IgD-negative memory B cell (primary cell): ENCODE measurements around the gene ZG16. TPM values are rescaled to one million over a fixed set of nuclear protein-coding genes. Genes with fewer than 3 reads are reported as not detected.
"Not testable (repeated sequence)": the region's sequence is repeated elsewhere in the genome, so short reads cannot be mapped to it uniquely, and the experiment has no call there.

Source experiments
- H3K27ac Mint-ChIP-seq, 3 donors: one replicate each; pipeline ENCODE4 v1.8.0; 2020 to 2022; ENCODE audit warnings: mild to moderate bottlenecking in 3 of 3, mixed read lengths in 3 of 3, moderate library complexity in 1 of 3
- H3K27me3 Mint-ChIP-seq: one replicate; pipeline ENCODE4 v1.8.0; 2021; ENCODE audit warnings: mixed read lengths
- H3K36me3 Mint-ChIP-seq: one replicate; pipeline ENCODE4 v1.8.0; 2020; ENCODE audit warnings: mild to moderate bottlenecking, mixed read lengths
- H3K4me1 Mint-ChIP-seq, 3 donors: one replicate each; pipeline ENCODE4 v1.8.0; 2020 to 2022; ENCODE audit warnings: mixed read lengths in 3 of 3, mild to moderate bottlenecking in 1 of 3
- H3K4me3 Mint-ChIP-seq, 4 donors: one replicate each; pipeline ENCODE4 v1.8.0; 2020 to 2022; ENCODE audit warnings: mild to moderate bottlenecking in 4 of 4, mixed read lengths in 4 of 4, moderate library complexity in 3 of 4
- H3K9me3 Mint-ChIP-seq, 3 donors: one replicate each; pipeline ENCODE4 v1.8.0; 2020 to 2021; ENCODE audit warnings: mixed read lengths in 3 of 3, mild to moderate bottlenecking in 1 of 3
- polyA plus RNA-seq: library from polyadenylated mRNA; unstranded; fragments of 300-500 nt; fragmentation: Illumina TruSeq; gene quantifications from one replicate; pipeline ENCODE4 v1.2.3, GENCODE V29; 2021

ZG16 gene
- polyA plus RNA-seq, 1 donor from 2014 or later: not detected

GRCh38 chr16:29743827-29744531, 34.1 kb upstream of the ZG16 start:
- Mint-ChIP-seq H3K27ac (peak overlapping the region; percentile 66 to 97 (median 90)), H3K36me3 (peaks cover 16% of the 10 kb centered on the region), H3K4me3 (peak overlapping the region; percentile 92 to 99 (median 98)), H3K27me3 (no peaks in the 10 kb centered on the region), H3K9me3 (peaks cover 0 to 4% (median 0%) of the 10 kb centered on the region in 3 donors), H3K4me1 (peaks cover 41 to 65% (median 44%) of the 10 kb centered on the region in 3 donors)

- H3K9me3 Mint-ChIP-seq: peaks cover 0 to 4% (median 0%) of the 10 kb centered on the region in 3 donors
- H3K36me3 Mint-ChIP-seq: peaks cover 18% of the 10 kb centered on the region
- H3K4me3 Mint-ChIP-seq: peak overlapping the region; percentile 92 to 99 (median 98)
- peak overlapping the region; percentile 96 to 100 (median 100) for H3K27ac Mint-ChIP-seq
- no peaks in the 10 kb centered on the region for H3K27me3 Mint-ChIP-seq
- peaks cover 39 to 61% (median 40%) of the 10 kb centered on the region in 3 donors for H3K4me1 Mint-ChIP-seq
Measured at GRCh38 chr16:29744541-29745101, 33.4 kb upstream of the ZG16 start.

GRCh38 chr16:29745121-29745852, 32.8 kb upstream of the ZG16 start:
- peaks cover 14% of the 10 kb centered on the region for H3K36me3 Mint-ChIP-seq
- H3K27ac Mint-ChIP-seq: peak overlapping the region; percentile 96 to 100 (median 100)
- peaks cover 0 to 4% (median 0%) of the 10 kb centered on the region in 3 donors for H3K9me3 Mint-ChIP-seq
- peak overlapping the region; percentile 92 to 99 (median 98) for H3K4me3 Mint-ChIP-seq
- H3K4me1 Mint-ChIP-seq: peaks cover 33 to 57% (median 34%) of the 10 kb centered on the region in 3 donors
- no peaks in the 10 kb centered on the region for H3K27me3 Mint-ChIP-seq

GRCh38 chr16:29745853-29746345, 32.2 kb upstream of the ZG16 start, which contains the start of gene C16orf54:
Gene C16orf54, minus strand, starts transcription at chr16:29745990. Its CDS starts 1,039 bp downstream, at chr16:29744951.
- Mint-ChIP-seq H3K9me3 (peaks cover 0 to 4% (median 0%) of the 10 kb centered on the region in 3 donors), H3K4me1 (peaks cover 28 to 51% (median 28%) of the 10 kb centered on the region in 3 donors), H3K27ac (peak within 1 kb of the TSS; percentile 96 to 100 (median 100)), H3K36me3 (peaks cover 10% of the 10 kb centered on the region), H3K4me3 (peak within 1 kb of the TSS; percentile 92 to 99 (median 98)), H3K27me3 (no peaks in the 10 kb centered on the region)

- peak overlapping the region; percentile 96 to 100 (median 100) for H3K27ac Mint-ChIP-seq
- H3K9me3 Mint-ChIP-seq, H3K27me3 Mint-ChIP-seq, H3K36me3 Mint-ChIP-seq: not testable (repeated sequence)
- H3K4me3 Mint-ChIP-seq: peak overlapping the region; percentile 92 to 99 (median 98)
- peaks cover 21 to 47% (median 22%) of the 10 kb centered on the region in 3 donors for H3K4me1 Mint-ChIP-seq
Measured at GRCh38 chr16:29746518-29746917, 31.5 kb upstream of the ZG16 start.

GRCh38 chr16:29747947-29748759, 29.9 kb upstream of the ZG16 start:
- H3K4me3 Mint-ChIP-seq: peak overlapping the region in 2 of 4 donors; percentile 49 to 92
- peaks cover 16 to 36% (median 21%) of the 10 kb centered on the region in 3 donors for H3K4me1 Mint-ChIP-seq
- H3K27ac Mint-ChIP-seq: peak overlapping the region; percentile 74 to 100 (median 100)
- peaks cover 8% of the 10 kb centered on the region for H3K36me3 Mint-ChIP-seq
- no peaks in the 10 kb centered on the region for H3K27me3 Mint-ChIP-seq
- H3K9me3 Mint-ChIP-seq: peaks cover 0 to 4% (median 0%) of the 10 kb centered on the region in 3 donors

GRCh38 chr16:29748760-29749149, 29.3 kb upstream of the ZG16 start:
- H3K36me3 Mint-ChIP-seq, H3K27me3 Mint-ChIP-seq, H3K9me3 Mint-ChIP-seq: not testable (repeated sequence)
- H3K27ac Mint-ChIP-seq: peak overlapping the region in 1 of 3 donors; percentile 62
- H3K4me3 Mint-ChIP-seq: peak overlapping the region in 1 of 4 donors; percentile 63
- peaks cover 12 to 32% (median 14%) of the 10 kb centered on the region in 3 donors for H3K4me1 Mint-ChIP-seq

GRCh38 chr16:29753516-29753915, 24.5 kb upstream of the ZG16 start:
- Mint-ChIP-seq H3K27me3 (no peaks in the 10 kb centered on the region), H3K9me3 (no peaks in the 10 kb centered on the region), H3K4me3 (peak overlapping the region in 2 of 4 donors; percentile 59 to 85), H3K36me3 (peaks cover 2% of the 10 kb centered on the region), H3K27ac (peak overlapping the region in 2 of 3 donors; percentile 63 to 94), H3K4me1 (peaks cover 14 to 22% (median 19%) of the 10 kb centered on the region in 3 donors)

- no peaks in the 10 kb centered on the region for H3K36me3 Mint-ChIP-seq
- H3K4me1 Mint-ChIP-seq: peaks cover 15 to 21% (median 17%) of the 10 kb centered on the region in 3 donors
- H3K27me3 Mint-ChIP-seq: no peaks in the 10 kb centered on the region
- H3K4me3 Mint-ChIP-seq: peak overlapping the region in 2 of 4 donors; percentile 25 to 72
- H3K27ac Mint-ChIP-seq: peak overlapping the region in 2 of 3 donors; percentile 45 to 64
- H3K9me3 Mint-ChIP-seq: no peaks in the 10 kb centered on the region
Measured at GRCh38 chr16:29756654-29757053, 21.4 kb upstream of the ZG16 start.

- H3K36me3 Mint-ChIP-seq, H3K27me3 Mint-ChIP-seq, H3K9me3 Mint-ChIP-seq: not testable (repeated sequence)
- Mint-ChIP-seq H3K27ac (peak overlapping the region in 2 of 3 donors; percentile 45 to 64), H3K4me1 (peaks cover 17 to 21% (median 17%) of the 10 kb centered on the region in 3 donors), H3K4me3 (peak overlapping the region in 1 of 4 donors; percentile 25)
Measured at GRCh38 chr16:29757086-29757485, 21.0 kb upstream of the ZG16 start.

- H3K36me3 Mint-ChIP-seq: no peaks in the 10 kb centered on the region
- H3K27ac Mint-ChIP-seq: peak overlapping the region in 1 of 3 donors; percentile 16
- peak overlapping the region in 1 of 4 donors; percentile 34 for H3K4me3 Mint-ChIP-seq
- peaks cover 18 to 23% (median 19%) of the 10 kb centered on the region in 3 donors for H3K4me1 Mint-ChIP-seq
- no peaks in the 10 kb centered on the region for H3K27me3 Mint-ChIP-seq
- no peaks in the 10 kb centered on the region for H3K9me3 Mint-ChIP-seq
Measured at GRCh38 chr16:29757950-29758466, 20.0 kb upstream of the ZG16 start.

- Mint-ChIP-seq H3K4me3 (peak overlapping the region in 1 of 4 donors; percentile 33), H3K9me3 (no peaks in the 10 kb centered on the region), H3K4me1 (peaks cover 15 to 16% (median 16%) of the 10 kb centered on the region in 3 donors), H3K27ac (peak overlapping the region in 1 of 3 donors; percentile 78), H3K36me3 (no peaks in the 10 kb centered on the region), H3K27me3 (no peaks in the 10 kb centered on the region)
Measured at GRCh38 chr16:29760567-29761279, 17.3 kb upstream of the ZG16 start.

GRCh38 chr16:29761280-29761651, 16.8 kb upstream of the ZG16 start:
- H3K36me3 Mint-ChIP-seq, H3K27me3 Mint-ChIP-seq, H3K4me3 Mint-ChIP-seq, H3K27ac Mint-ChIP-seq, H3K9me3 Mint-ChIP-seq: not testable (repeated sequence)
- H3K4me1 Mint-ChIP-seq: peaks cover 15 to 16% (median 16%) of the 10 kb centered on the region in 3 donors
